HG02970 (cell line): ENCODE results near the gene OPN4.

ENCODE experiments used
- ATAC-seq: cut with Tn5 transposase; IDR thresholded peaks from one replicate; pipeline ENCODE4 v1.9.1; 2021; ENCODE audit warnings: mild to moderate bottlenecking, moderate library complexity, moderate number of reproducible peaks; ENCODE audit not compliant: unreplicated experiment, low FRiP score

The OPN4 gene

GRCh38 chr10:86646933-86647332, 7.4 kb upstream of the OPN4 start:
- no peak for ATAC-seq

- no peak for ATAC-seq
Observed at GRCh38 chr10:86647773-86648703, 6.3 kb upstream of the OPN4 start.

GRCh38 chr10:86648704-86649427, 5.5 kb upstream of the OPN4 start:
- ATAC-seq, result no peak

GRCh38 chr10:86649471-86650150, 4.7 kb upstream of the OPN4 start:
- no peak for ATAC-seq

GRCh38 chr10:86650151-86650550, 4.2 kb upstream of the OPN4 start:
- no peak for ATAC-seq

GRCh38 chr10:86651021-86651471, 3.3 kb upstream of the OPN4 start:
- ATAC-seq, result no peak

- ATAC-seq, result no peak
Observed at GRCh38 chr10:86651631-86652331, 2.6 kb upstream of the OPN4 start.

GRCh38 chr10:86652361-86653202, 1.8 kb upstream of the OPN4 start:
- no peak for ATAC-seq

GRCh38 chr10:86653379-86653778, 968 bp upstream of the OPN4 start:
- no peak for ATAC-seq

- ATAC-seq, result no peak
Observed at GRCh38 chr10:86653987-86654386, 360 bp upstream of the OPN4 start.

GRCh38 chr10:86655173-86655540, 810 bp downstream of the OPN4 start:
- no peak for ATAC-seq

GRCh38 chr10:86655596-86655995, 1.2 kb downstream of the OPN4 start:
- ATAC-seq, result no peak

GRCh38 chr10:86657011-86657395, 2.7 kb downstream of the OPN4 start:
- ATAC-seq, result no peak

GRCh38 chr10:86657396-86658011, 3.2 kb downstream of the OPN4 start:
- ATAC-seq, result no peak

GRCh38 chr10:86658261-86658741, 4.0 kb downstream of the OPN4 start:
- ATAC-seq, result no peak

- no peak for ATAC-seq
Observed at GRCh38 chr10:86658751-86659150, 4.4 kb downstream of the OPN4 start.

GRCh38 chr10:86659161-86659691, 4.9 kb downstream of the OPN4 start:
- ATAC-seq, result no peak

- ATAC-seq, result no peak
Observed at GRCh38 chr10:86659721-86660453, 5.5 kb downstream of the OPN4 start.
